Stimulated activated CD4-positive, alpha-beta T cell treated with anti-CD3 and anti-CD28 coated beads, Interleukin-2, amount 100 ng/mL, for 48 hours (primary cell): ENCODE data around the gene SMIM22.
"Not testable (repeated sequence)": the region's sequence is repeated elsewhere in the genome, so short reads cannot be mapped to it uniquely, and the experiment has no call there.

Experiments
- DNase-seq, 2 donors: peaks; one replicate each; pipeline ENCODE4 v3.0.0-alpha.2; 2020

Gene SMIM22

GRCh38 chr16:4769306-4769638, 25.9 kb upstream of the SMIM22 start:
- DNase-seq, result no peak

DNA sequence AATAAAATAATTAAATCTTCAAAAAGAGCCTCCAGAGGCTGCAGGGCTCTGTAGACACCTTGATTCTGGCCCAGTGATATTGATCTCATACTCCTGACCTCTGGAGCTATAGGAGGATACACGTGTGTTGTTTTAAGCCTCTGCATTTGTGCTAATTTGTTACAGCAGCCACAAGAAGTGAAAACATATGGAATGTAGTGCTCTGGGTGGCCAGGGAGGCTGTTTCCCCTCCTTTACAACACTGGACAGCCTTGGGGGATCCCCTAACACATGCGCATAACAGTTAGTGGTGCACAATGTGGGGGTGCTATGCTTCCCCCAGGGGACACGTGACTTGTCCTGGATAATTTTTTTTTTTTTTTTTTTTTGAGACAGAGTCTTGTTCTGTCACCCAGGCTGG, 23.5 kb upstream of the SMIM22 start:
- DNase-seq, result no peak

DNA sequence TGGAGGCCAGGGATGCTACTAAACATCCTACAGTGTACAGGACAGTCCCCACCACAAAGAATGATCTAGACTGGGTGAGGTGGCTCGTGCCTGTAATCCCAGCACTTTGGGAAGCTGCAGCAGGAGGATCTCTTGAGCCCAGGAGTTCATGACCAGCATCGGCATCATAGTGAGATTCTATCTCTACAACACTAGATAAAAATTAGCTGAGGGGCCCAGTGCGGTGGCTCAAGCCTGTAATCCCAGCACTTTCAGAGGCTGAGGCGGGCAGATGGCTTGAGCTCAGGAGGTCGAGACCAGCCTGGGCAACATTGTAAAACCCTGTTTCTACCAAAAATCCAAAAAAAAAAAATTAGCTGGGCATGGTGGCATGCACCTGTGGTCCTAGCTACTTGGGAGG, 22.8 kb upstream of the SMIM22 start:
- DNase-seq, result no peak

DNA sequence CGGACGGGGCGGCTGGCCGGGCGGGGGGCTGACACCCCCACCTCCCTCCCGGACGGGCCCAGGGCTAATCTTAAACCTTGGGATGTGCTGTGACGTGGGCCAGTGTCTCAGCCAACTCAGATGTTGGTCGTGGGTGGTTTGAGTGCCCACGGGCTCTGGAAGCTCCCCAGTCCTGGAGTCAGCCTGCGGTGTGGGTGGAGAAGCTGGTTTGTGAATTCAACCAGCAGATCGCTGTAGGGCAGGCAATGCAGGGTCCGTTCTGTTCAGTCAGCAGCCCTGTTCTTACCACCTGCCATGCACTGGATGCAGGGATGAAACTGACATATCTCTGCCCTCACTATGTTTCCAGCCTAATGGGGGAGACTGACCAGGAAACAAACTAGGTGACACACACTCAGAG, 20.2 kb upstream of the SMIM22 start:
- DNase-seq, result no peak

DNA sequence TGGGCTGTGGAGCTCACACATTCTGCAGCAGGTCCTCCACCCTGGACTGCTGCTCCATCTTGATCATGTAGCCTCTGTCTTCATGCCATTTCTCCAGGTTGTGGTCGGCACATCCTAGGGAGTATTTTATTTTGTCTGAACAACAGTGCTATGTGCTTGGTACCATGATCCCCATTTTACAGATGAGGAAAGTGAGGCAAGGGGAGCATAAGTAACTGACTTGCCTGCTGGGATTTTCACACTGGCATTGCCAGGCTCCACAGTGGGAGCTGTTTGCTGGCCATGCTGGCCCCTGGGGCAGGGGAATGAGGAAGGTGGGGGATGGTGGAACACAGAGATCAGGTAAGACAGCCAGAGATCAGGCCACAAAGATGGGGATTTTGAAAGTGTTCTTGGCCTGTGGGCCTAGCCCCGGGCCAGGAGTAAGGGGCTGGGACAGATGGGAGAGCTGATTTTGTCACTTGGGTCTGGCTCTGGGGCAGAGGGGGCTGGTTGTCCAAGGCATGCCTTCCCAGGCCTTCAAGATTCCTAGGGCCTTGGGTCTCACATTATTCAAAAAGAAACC, 18.9 kb upstream of the SMIM22 start:
- DNase-seq, result no peak

- no peak for DNase-seq
Observed at GRCh38 chr16:4777339-4778049, 17.7 kb upstream of the SMIM22 start.

DNA sequence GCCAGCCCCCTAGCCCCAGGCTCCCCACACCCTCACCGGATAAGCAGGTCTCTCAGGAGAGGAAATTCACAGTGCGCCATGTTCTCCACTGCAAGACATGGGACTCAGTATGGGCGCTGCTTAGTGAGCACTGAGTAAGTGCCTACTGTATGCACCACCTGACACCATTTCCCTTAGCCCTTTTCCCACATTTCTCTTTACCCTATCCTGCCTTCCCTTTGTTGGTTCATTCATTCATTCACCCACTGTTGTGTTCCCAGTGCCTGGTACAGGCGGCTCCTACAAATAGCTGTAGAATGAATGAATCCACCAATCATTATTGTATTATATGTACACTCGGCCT, 17.1 kb upstream of the SMIM22 start:
- no peak for DNase-seq

GRCh38 chr16:4780235-4780634, 14.9 kb upstream of the SMIM22 start:
- no peak for DNase-seq

- no peak for DNase-seq
Observed at GRCh38 chr16:4783251-4783950, 11.8 kb upstream of the SMIM22 start.

GRCh38 chr16:4783951-4784336, 11.2 kb upstream of the SMIM22 start:
- DNase-seq, result no peak

DNA sequence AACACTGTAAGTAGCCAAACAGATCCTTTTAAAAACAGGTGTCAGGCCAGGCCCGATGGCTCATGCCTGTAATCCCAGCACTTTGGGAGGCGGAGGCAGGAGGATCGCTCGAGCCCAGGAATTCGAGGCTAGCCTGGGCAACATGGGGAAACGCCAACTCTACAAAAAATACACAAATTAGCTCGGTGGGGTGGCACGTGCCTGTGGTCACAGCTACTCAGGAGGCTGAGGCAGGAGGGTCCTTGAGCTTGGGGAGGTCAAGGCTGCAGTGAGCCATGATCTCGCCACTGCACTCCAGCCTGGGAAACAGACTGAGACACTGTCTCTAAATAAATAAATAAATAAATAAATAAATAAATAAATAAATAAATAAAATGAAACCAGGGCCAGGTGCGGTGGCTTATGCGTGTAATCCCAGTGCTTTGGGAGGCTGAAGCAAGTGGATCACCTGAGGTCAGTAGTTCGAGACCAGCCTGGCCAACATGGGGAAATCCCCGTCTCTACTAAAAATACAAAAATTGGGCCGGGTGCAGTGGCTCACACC, 10.7 kb upstream of the SMIM22 start:
- DNase-seq, result not testable (repeated sequence)

DNA sequence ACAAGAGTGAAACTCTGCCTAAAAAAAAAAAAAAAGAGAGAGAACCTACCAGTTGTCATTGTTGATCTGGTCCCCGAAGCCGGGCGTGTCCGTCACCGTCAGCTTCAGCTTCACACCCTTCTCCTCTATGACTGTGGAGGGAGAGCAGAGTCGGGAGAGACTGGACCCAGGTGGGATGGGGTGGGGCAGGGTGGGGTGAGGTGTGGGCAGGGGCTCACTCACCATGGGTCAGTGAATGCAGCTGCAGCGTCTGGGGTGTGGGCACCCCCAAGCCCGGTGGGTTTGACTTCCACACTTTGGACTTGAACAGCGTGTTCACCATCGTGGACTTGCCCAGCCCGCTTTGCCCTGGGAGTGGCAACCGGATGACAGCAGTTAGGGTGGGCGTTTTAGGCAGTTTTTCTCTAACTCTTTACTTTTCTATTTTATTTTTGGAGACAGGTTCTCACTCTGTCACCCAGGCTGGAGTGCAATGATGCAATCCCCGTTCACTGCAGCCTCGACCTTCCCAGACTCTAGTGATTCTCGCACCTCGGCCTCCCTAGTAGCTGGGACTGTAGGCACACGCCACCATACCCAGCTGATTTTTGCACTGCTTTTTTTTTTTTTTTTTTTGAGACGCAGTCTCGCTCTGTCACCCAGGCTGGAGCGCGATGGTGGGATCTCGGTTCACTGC, 9.3 kb upstream of the SMIM22 start:
- DNase-seq, result no peak

- DNase-seq, result no peak
Observed at GRCh38 chr16:4787068-4787467, 8.1 kb upstream of the SMIM22 start.

DNA sequence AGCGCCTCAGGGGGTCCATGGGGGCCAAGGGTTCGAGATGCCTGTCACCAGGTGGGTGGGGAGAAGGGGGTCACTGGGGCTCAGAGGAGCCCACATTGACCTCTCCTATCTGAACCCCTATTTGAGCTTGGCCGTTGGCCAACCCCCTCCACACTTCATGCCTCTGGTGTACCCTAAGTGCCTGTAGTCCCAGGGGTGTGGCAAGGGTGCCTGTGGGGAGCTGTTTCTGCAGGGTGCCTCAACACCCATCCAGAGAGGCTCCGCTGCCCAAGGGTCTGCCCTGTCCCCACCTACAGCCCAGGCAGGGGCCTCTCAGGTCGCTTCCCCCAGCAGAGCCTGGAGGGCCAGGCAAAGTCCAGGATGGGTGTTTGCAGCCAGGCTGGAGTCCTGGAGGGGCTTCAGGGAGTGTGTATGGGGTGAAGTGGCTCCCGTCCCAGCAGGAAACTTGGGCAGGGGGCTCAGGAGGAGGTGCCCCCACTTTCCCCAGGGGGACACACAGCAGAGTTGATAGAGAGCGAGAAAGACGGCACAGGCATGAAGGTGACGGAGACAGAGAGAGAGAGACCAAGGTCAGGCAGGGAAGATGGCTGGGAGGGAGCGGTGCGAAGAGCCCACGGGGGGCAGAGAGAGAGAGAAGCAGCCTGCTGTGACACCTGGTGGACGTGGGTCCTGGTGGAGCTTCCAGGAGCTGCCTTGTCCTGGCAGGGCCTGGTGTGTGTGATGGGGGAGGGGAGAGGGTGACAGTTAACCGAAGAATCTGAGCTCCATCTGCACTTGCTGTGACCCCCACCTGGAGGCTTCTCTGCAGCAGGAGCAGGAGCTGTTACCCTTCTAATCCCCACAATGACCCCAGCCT, 7.3 kb upstream of the SMIM22 start, which contains the start of gene SEPTIN12:
Gene SEPTIN12, minus strand, starts transcription at position 719 of the 856 bp plus-strand sequence. Its CDS starts 700 bp downstream, at position 19.
- DNase-seq, result no peak

DNA sequence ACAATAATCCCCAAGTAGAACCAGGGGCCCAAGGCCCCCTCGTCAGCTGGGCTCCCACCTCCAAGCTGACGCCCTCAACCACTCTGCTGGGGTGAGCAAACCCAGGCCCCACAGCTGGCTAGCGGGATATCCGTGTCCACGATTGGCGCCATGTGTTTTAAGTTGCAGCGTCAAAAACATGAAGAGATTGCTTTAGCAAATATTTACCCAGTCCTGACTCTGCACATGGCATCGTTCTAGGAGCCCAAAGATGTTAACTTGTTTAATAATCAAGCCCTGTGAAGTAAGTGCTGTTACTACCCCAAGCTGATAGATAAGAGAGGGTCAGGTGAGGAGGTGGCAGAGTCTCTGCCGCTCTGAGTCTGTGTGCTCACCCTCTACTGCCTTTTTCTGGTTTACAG, 6.7 kb upstream of the SMIM22 start:
- no peak for DNase-seq

GRCh38 chr16:4788910-4789309, 6.3 kb upstream of the SMIM22 start:
- no peak for DNase-seq

DNA sequence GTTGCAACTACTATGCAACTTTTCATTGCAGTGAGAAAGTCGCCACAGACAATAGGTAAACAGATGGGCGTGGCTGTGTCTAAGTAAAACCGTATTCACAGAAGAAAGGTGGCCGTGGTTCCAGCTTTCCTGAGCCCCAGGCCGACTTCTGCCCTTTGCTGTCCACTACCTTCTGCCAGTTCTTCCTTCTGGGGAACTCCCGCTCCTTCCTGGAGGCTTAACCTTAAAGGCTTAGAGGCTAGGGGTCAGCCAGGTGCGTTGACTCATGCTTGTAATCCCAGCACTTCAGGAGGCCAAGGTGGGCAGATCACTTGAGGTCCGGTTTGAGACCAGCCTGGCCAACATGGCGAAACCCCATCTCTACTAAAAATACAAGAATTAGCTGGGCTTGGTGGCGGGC, 4.9 kb upstream of the SMIM22 start:
- DNase-seq, result no peak

DNA sequence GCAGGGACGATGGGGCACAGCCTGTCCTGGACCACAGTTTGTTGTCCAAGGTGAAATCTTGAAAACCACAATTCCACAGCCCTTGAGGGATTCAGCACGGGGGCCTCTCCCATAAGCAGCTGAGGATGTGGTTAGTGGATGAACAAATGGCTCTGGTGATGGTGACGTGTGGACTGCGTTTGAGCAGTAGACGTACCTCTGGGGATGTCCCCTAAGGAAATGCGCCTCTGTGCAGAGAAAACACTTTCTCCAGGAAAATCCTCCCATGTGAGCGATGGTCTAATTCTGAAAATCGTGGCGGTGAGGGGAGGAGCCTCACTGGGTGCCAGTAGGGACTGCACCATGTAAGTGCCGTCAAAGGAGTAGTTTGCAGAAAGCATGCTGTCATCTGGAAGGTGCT, 4.3 kb upstream of the SMIM22 start:
- no peak for DNase-seq

DNA sequence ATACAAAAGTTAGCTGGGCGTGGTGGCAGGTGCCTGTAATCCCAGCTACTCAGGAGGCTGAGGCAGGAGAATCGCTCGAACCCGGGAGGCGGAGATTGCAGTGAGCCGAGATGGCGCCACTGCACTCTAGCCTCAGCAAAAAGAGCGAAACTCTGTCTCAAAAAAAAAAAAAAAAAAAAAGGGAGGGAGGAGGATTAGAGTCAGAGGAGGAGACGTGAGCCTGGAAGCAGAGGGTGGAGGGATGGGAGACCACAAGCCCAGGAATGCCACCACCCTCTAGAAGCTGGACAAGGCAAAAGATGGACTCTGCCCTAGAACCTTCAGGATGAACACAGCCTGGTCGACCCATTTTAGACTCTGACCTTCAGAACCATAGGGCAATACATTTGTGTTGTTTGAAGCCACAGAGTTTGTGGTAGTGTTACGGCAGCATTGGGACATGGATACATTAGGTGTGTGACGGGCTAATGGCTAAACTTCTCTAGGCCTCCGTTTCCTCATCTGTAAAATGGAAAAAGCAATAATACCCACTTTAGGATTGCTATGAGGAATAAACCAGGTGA, 2.1 kb upstream of the SMIM22 start:
- no peak for DNase-seq

DNA sequence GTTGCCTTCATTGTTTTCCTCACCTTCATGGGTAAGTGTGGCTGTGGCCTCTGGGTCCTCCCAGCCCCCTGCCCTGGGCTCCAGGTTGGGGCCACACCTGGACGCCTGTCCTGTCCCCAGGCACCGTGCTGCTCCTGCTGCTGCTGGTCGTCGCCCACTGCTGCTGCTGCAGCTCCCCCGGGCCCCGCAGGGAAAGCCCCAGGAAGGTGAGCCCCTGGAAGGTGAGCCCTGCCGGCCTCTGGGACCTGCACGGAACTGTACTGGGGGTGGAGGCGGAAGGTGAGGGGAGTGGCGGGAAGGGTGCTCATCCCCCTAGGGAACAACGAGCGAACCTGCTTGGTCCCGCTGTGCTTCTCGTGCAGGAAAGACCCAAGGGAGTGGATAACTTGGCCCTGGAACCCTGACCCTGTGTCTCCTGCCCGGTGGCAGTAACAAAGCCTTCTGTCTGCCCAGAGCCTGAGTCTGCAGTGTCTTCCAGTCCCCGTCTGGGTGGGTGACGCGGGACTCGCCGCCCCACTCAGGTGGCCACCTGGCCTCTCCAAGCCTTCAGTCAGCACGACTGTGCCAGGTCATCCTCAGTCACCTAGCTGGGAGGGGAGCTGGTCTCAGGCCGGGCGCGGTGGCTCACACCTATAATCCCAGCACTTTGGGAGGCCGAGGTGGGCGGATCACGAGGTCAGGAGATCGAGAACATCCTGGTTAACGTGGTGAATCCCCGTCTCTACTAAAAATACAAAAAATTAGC, 831 bp downstream of the SMIM22 start:
- DNase-seq, result no peak

DNA sequence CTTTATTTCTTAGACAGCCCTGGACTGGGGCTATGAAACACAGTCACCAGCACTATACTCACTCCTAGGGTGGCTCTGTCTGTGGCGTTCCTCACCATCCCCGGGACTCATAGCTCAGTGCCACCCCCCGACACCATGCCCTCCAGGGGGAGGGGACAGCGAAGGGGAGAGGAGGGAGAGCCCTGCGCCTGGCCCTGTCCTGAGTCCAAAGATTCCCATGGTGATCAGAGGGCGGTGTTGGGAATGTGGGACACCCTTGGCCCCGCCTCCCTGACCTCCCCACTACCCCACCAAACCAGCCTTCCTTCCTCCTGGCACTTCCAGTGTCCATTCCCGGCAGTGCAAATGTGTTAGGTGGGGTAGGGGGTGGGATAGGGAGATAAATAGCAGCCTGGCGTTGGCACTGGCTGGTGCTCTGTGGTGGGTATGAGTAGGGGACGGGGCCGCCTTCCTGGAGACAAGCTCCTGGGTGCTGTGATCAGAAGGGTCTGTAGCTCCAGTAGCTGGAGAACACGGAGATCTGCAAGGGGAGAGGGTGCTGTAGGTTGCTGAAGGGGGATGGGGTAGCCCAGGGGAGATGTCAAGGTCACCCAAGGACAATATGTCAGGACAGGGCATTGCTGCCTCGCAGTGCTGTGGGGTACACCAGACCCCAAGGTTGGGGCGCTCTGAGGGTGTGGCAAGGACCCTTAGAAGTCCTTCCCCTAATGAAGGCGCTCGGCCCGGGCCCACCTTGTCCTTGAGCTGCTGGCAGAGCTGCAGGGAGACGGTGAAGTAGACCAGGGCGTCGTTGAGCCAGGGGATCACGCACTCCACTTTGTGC, 2.0 kb downstream of the SMIM22 start:
- no peak for DNase-seq
